ENCODE measurements around the gene HGD. TPM values are rescaled to one million over a fixed set of nuclear protein-coding genes. Genes with fewer than 3 reads are reported as not detected.
A peak's percentile ranks its signal among the peaks of the same experiment; 100 is the strongest.

The HGD gene
- total RNA-seq, 1 donor, result 0.43 TPM

DNA sequence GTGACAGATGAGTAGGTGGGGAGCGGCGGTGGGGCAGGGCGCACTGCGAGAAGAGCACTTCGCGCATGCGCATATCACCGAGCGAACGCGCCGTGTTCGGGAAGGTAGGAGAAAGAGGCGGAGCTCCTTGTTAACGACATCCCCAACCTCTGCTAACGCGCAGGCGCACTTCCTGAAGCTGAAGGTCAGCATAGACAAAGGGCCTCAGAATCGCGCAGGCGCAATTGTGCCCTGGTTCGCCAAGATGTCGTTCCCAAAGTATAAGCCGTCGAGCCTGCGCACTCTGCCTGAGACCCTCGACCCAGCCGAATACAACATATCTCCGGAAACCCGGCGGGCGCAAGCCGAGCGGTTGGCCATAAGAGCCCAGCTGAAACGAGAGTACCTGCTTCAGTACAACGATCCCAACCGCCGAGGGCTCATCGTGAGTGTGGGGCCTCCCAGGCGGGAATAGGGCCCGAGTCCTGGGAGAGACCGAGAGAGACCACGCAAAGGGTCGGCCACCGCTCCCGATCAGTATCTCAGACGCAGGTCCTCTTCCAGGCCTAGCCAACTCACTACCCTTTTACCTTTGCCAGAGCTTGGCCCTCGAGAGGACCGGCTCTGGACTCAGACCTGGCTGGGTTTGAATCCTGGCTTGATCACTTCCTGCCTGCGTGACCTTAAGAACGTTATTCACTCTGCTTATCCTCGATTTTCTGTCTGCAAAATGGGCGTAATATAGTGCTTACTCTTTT, 85.8 kb downstream of the HGD start, which contains the start of gene NDUFB4:
Gene NDUFB4 (plus strand): TSS at position 221 of the 737 bp plus-strand sequence. CDS start 24 bp downstream, at position 245.
- TF ChIP-seq, protein P1, sequence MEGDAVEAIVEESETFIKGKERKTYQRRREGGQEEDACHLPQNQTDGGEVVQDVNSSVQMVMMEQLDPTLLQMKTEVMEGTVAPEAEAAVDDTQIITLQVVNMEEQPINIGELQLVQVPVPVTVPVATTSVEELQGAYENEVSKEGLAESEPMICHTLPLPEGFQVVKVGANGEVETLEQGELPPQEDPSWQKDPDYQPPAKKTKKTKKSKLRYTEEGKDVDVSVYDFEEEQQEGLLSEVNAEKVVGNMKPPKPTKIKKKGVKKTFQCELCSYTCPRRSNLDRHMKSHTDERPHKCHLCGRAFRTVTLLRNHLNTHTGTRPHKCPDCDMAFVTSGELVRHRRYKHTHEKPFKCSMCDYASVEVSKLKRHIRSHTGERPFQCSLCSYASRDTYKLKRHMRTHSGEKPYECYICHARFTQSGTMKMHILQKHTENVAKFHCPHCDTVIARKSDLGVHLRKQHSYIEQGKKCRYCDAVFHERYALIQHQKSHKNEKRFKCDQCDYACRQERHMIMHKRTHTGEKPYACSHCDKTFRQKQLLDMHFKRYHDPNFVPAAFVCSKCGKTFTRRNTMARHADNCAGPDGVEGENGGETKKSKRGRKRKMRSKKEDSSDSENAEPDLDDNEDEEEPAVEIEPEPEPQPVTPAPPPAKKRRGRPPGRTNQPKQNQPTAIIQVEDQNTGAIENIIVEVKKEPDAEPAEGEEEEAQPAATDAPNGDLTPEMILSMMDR (IDR thresholded peaks at IDR 0.05; ENCODE audit: insufficient read depth, low read depth, low read length), result no peak
- H3K4me3 ChIP-seq (ENCODE audit: low read depth, low read length), result peak within 1 kb of the TSS; percentile 92
- DNase-seq (ENCODE audit: low read depth), result peak; percentile 98

GRCh38 chr3:120595788-120596115, 86.3 kb downstream of the HGD start:
- no peak for DNase-seq (ENCODE audit: low read depth)
- peak overlapping the region; percentile 92 for H3K4me3 ChIP-seq (ENCODE audit: low read depth, low read length)
- TF ChIP-seq, protein P1 (IDR thresholded peaks at IDR 0.05; ENCODE audit: insufficient read depth, low read depth, low read length), result no peak

DNA sequence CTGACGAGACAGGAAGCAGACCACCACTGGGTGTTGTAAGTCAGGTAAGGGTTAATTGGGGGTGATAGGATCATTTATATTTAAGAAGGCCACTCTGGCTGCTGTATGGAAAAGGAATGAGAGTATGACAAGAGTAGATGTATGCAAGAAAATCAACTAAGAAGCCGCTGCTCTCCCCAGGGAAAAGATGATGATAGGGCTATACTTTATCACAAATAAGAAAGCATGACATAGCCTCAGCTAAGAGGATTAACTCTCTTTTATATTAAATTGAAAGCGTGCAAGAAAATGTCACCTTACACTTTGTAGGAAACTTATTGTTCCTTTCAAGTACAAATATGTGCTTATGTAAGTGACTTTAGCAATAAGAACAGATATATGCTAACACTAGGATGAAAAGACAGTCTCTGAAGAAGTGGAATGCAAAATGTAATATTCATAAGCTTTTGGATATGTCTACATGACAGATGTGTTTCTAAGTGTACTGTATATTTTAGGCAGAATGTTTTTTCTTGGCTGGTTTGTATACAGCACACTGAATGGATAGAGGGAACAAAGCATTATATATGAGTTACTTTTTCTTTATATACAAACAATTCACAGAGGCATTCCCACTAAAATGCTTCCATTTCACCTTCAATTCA, 94.6 kb downstream of the HGD start:
- no peak overlapping the region for H3K4me3 ChIP-seq (ENCODE audit: low read depth, low read length)
- TF ChIP-seq, protein P1 (IDR thresholded peaks at IDR 0.05; ENCODE audit: insufficient read depth, low read depth, low read length), result no peak
- no peak for DNase-seq (ENCODE audit: low read depth)

Small RNA genes within 50 kb of the gene (small RNA-seq; reads per million reads assigned to genes)
- not detected for gene MTCO1P29
- gene MTCO2P29, result not detected

Other genes starting within 250 kb of the HGD start
- gene FSTL1, start 231.2 kb downstream of the HGD start, total RNA-seq, result 997 and 1,795 TPM in 2 replicates
- gene NDUFB4, start 85.9 kb downstream of the HGD start, total RNA-seq, result 41.0 and 45.4 TPM in 2 replicates
- 16.1 and 18.1 TPM in 2 replicates for gene RABL3, start 60.3 kb upstream of the HGD start, total RNA-seq
- 16.1 and 32.4 TPM in 2 replicates for gene GTF2E1, start 60.5 kb upstream of the HGD start, total RNA-seq
- gene STXBP5L, start 226.0 kb upstream of the HGD start, total RNA-seq, result under 0.01 TPM in 1 of 2 replicates, not detected in the other